Esophagus (tissue), 2 donors: Measurements from ENCODE around the gene TSPYL6. TPM values are rescaled to one million over a fixed set of nuclear protein-coding genes. Genes with fewer than 3 reads are reported as not detected.
"Not testable (repeated sequence)": the region's sequence is repeated elsewhere in the genome, so short reads cannot be mapped to it uniquely, and the experiment has no call there.

ENCODE experiments used
- H3K27ac ChIP-seq, 2 donors: one replicate each; pipeline ENCODE4 v1.5.1; 2013; ENCODE audit warnings: low read depth in 2 of 2, mild to moderate bottlenecking in 2 of 2, inconsistent platforms in 1 of 2, low read length in 1 of 2, moderate library complexity in 1 of 2
- H3K27me3 ChIP-seq, 2 donors: one replicate each; pipeline ENCODE4 v1.6.1; 2013; ENCODE audit warnings: low read length in 2 of 2, control low read depth in 1 of 2, mild to moderate bottlenecking in 1 of 2; ENCODE audit not compliant: insufficient read depth in 2 of 2, control insufficient read depth in 1 of 2
- H3K36me3 ChIP-seq, 2 donors: one replicate each; pipeline ENCODE4 v1.6.1; 2013; ENCODE audit warnings: low read length in 1 of 2; ENCODE audit not compliant: control insufficient read depth in 2 of 2, insufficient read depth in 2 of 2
- H3K4me1 ChIP-seq, 2 donors: one replicate each; pipeline ENCODE4 v1.6.1; 2013; ENCODE audit warnings: low read length in 1 of 2; ENCODE audit not compliant: control insufficient read depth in 2 of 2, insufficient read depth in 2 of 2
- H3K4me3 ChIP-seq, 2 donors: one replicate each; pipeline ENCODE4 v1.5.1; 2013; ENCODE audit warnings: low read length in 2 of 2, mild to moderate bottlenecking in 2 of 2, low read depth in 1 of 2, moderate library complexity in 1 of 2
- H3K9me3 ChIP-seq, 2 donors: one replicate each; pipeline ENCODE4 v1.6.1; 2013; ENCODE audit warnings: mild to moderate bottlenecking in 2 of 2, low read depth in 1 of 2, low read length in 1 of 2, moderate library complexity in 1 of 2; ENCODE audit not compliant: control insufficient read depth in 2 of 2, insufficient read depth in 1 of 2
- WGBS, 2 donors: extraction: QIAGEN DNeasy Blood & Tissue Kit; methylation state at CpG; one replicate each; pipeline ENCODE4 v1.1.7; 2013; 5-methylcytosine and 5-hydroxymethylcytosine counted together
- polyA plus RNA-seq, 2 donors: library from polyadenylated mRNA; stranded (reverse); fragments of 200-250 nt; gene quantifications; one replicate each; pipeline ENCODE4 v1.2.3, GENCODE V29; 2013
- donor health status: healthy with polysubstance abuse.
- donor health status: Bipolar disorder and iron deficiency.

TSPYL6 gene
- polyA plus RNA-seq, 2 donors, result 0.02 TPM; not detected in 1

- Histone ChIP-seq H3K36me3 (no peaks in the 10 kb centered on the region), H3K27ac (no peak overlapping the region), H3K27me3 (no peaks in the 10 kb centered on the region), H3K9me3 (no peaks in the 10 kb centered on the region), H3K4me3 (no peak overlapping the region), H3K4me1 (no peaks in the 10 kb centered on the region)
- WGBS, 2 donors, result 85 to 92% methylated on average over 2 of the region's 2 CpGs
These were observed 23.4 kb upstream of the TSPYL6 start for GRCh38 chr2:54279385-54279784.

- Histone ChIP-seq H3K27me3 (no peaks in the 10 kb centered on the region), H3K27ac (no peak overlapping the region), H3K36me3 (no peaks in the 10 kb centered on the region), H3K9me3 (no peaks in the 10 kb centered on the region), H3K4me3 (no peak overlapping the region), H3K4me1 (no peaks in the 10 kb centered on the region)
- WGBS, 2 donors, result 63 to 74% methylated on average over 2 of the region's 2 CpGs
These were observed 19.5 kb upstream of the TSPYL6 start for GRCh38 chr2:54275541-54275940.

- H3K9me3 ChIP-seq, result no peaks in the 10 kb centered on the region
- WGBS, 2 donors, result 52 to 58% methylated on average over 1 of the region's 1 CpG
- no peak overlapping the region for H3K4me3 ChIP-seq
- no peaks in the 10 kb centered on the region for H3K4me1 ChIP-seq
- no peak overlapping the region for H3K27ac ChIP-seq
- no peaks in the 10 kb centered on the region for H3K36me3 ChIP-seq
- no peaks in the 10 kb centered on the region for H3K27me3 ChIP-seq
These were observed 18.8 kb upstream of the TSPYL6 start for GRCh38 chr2:54274781-54275242.

- H3K4me1 ChIP-seq, result no peaks in the 10 kb centered on the region
- H3K27ac ChIP-seq, result no peak overlapping the region
- H3K36me3 ChIP-seq, result no peaks in the 10 kb centered on the region
- no peaks in the 10 kb centered on the region for H3K27me3 ChIP-seq
- no peaks in the 10 kb centered on the region for H3K9me3 ChIP-seq
- no peak overlapping the region for H3K4me3 ChIP-seq
- WGBS, 2 donors, result 91 to 92% methylated on average over 6 of the region's 6 CpGs
These were observed 16.0 kb upstream of the TSPYL6 start for GRCh38 chr2:54271843-54272627.

- H3K9me3 ChIP-seq, result no peaks in the 10 kb centered on the region
- 91 to 94% methylated on average over 4 of the region's 4 CpGs for WGBS, 2 donors
- H3K4me1 ChIP-seq, result no peaks in the 10 kb centered on the region
- H3K27ac ChIP-seq, result no peak overlapping the region
- H3K4me3 ChIP-seq, result no peak overlapping the region
- H3K27me3 ChIP-seq, result no peaks in the 10 kb centered on the region
- H3K36me3 ChIP-seq, result no peaks in the 10 kb centered on the region
These were observed 15.2 kb upstream of the TSPYL6 start for GRCh38 chr2:54271189-54271588.

GRCh38 chr2:54267577-54267976 is 11.5 kb upstream of the TSPYL6 start:
- 87 to 90% methylated on average over 1 of the region's 1 CpG for WGBS, 2 donors
- H3K36me3 ChIP-seq, result no peaks in the 10 kb centered on the region

GRCh38 chr2:54265081-54265480 is 9.1 kb upstream of the TSPYL6 start:
- not testable (repeated sequence) for H3K9me3 ChIP-seq, H3K4me3 ChIP-seq, H3K4me1 ChIP-seq, H3K27ac ChIP-seq, H3K36me3 ChIP-seq, H3K27me3 ChIP-seq
- WGBS, 2 donors, result 69 to 73% methylated on average over 1 of the region's 1 CpG

More at GRCh38 chr2:54267577-54267976, 11.5 kb upstream of the TSPYL6 start:
- Histone ChIP-seq H3K9me3 (no peaks in the 10 kb centered on the region), H3K27ac (no peak overlapping the region), H3K4me3 (no peak overlapping the region), H3K4me1 (no peaks in the 10 kb centered on the region), H3K27me3 (no peaks in the 10 kb centered on the region)

GRCh38 chr2:54262015-54262765 is 6.2 kb upstream of the TSPYL6 start:
- Histone ChIP-seq H3K4me1 (no peaks in the 10 kb centered on the region), H3K9me3 (no peaks in the 10 kb centered on the region), H3K4me3 (no peak overlapping the region), H3K27me3 (no peaks in the 10 kb centered on the region), H3K27ac (no peak overlapping the region), H3K36me3 (no peaks in the 10 kb centered on the region)
- 80 to 84% methylated on average over 2 of the region's 2 CpGs for WGBS, 2 donors

GRCh38 chr2:54261537-54261936 is 5.5 kb upstream of the TSPYL6 start:
- WGBS, 2 donors, result 46 to 63% methylated on average over 2 of the region's 2 CpGs

More at GRCh38 chr2:54261537-54261936, 5.5 kb upstream of the TSPYL6 start:
- no peaks in the 10 kb centered on the region for H3K9me3 ChIP-seq
- no peaks in the 10 kb centered on the region for H3K27me3 ChIP-seq
- no peaks in the 10 kb centered on the region for H3K36me3 ChIP-seq
- no peak overlapping the region for H3K4me3 ChIP-seq
- H3K27ac ChIP-seq, result no peak overlapping the region
- no peaks in the 10 kb centered on the region for H3K4me1 ChIP-seq
